H9 (cell line): ENCODE data around the gene PAMR1. TPM values are rescaled to one million over a fixed set of nuclear protein-coding genes. Genes with fewer than 3 reads are reported as not detected.

Experiments
- DNase-seq: peaks from one replicate; pipeline ENCODE4 v3.0.0-alpha.2; 2017
- H2AFZ ChIP-seq: one replicate; pipeline ENCODE4 v1.6.1; 2013; ENCODE audit warnings: mild to moderate bottlenecking, low read length, control low read depth, moderate library complexity
- H2AK5ac ChIP-seq: 2 replicates; pipeline ENCODE4 v1.6.1; 2013; ENCODE audit warnings: low read length, control low read depth, mixed read lengths; ENCODE audit not compliant: insufficient read length
- H2BK120ac ChIP-seq: one replicate; pipeline ENCODE4 v1.6.1; 2013; ENCODE audit warnings: low read depth, mild to moderate bottlenecking, low read length, control low read depth, inconsistent platforms; ENCODE audit not compliant: poor library complexity, severe bottlenecking
- H2BK12ac ChIP-seq: 2 replicates; pipeline ENCODE4 v1.6.1; 2013; ENCODE audit warnings: low read length, control low read depth, mixed read lengths, low read depth; ENCODE audit not compliant: insufficient read length
- H2BK15ac ChIP-seq: 2 replicates; pipeline ENCODE4 v1.6.1; 2013; ENCODE audit warnings: low read depth, low read length, control low read depth
- H2BK20ac ChIP-seq: one replicate; pipeline ENCODE4 v1.6.1; 2013; ENCODE audit warnings: low read depth, mild to moderate bottlenecking, low read length, control low read depth, inconsistent platforms; ENCODE audit not compliant: poor library complexity, severe bottlenecking
- H2BK5ac ChIP-seq: 2 replicates; pipeline ENCODE4 v1.6.1; 2013; ENCODE audit warnings: low read length, control low read depth, mixed read lengths; ENCODE audit not compliant: insufficient read length
- H3K14ac ChIP-seq: 2 replicates; pipeline ENCODE4 v1.6.1; 2013; ENCODE audit warnings: low read length, control low read depth; ENCODE audit not compliant: insufficient read depth
- H3K18ac ChIP-seq: 2 replicates; pipeline ENCODE4 v1.6.1; 2013; ENCODE audit warnings: low read depth, mild to moderate bottlenecking, mixed read lengths, low read length, control low read depth; ENCODE audit not compliant: insufficient read length
- H3K23ac ChIP-seq: 2 replicates; pipeline ENCODE4 v1.6.1; 2013; ENCODE audit warnings: low read length, control low read depth, mixed read lengths, low read depth; ENCODE audit not compliant: insufficient read length
- H3K23me2 ChIP-seq: 2 replicates; pipeline ENCODE4 v1.6.1; 2013; ENCODE audit warnings: low read depth, mild to moderate bottlenecking, mixed read lengths, low read length, control low read depth; ENCODE audit not compliant: insufficient read length, poor library complexity, severe bottlenecking
- H3K27ac ChIP-seq: 2 replicates; pipeline ENCODE4 v1.5.1; 2013; ENCODE audit warnings: low read length, control low read depth, mixed read lengths, low read depth; ENCODE audit not compliant: insufficient read length
- H3K27me3 ChIP-seq: 2 replicates; pipeline ENCODE4 v1.6.1; 2013; ENCODE audit warnings: low read length, control low read depth, inconsistent platforms; ENCODE audit not compliant: insufficient read depth
- H3K4ac ChIP-seq: 2 replicates; pipeline ENCODE4 v1.6.1; 2013; ENCODE audit warnings: low read depth, mild to moderate bottlenecking, control low read depth, inconsistent platforms, low read length, moderate library complexity
- H3K4me1 ChIP-seq: 2 replicates; pipeline ENCODE4 v1.6.1; 2013; ENCODE audit warnings: low read length, control low read depth, inconsistent platforms; ENCODE audit not compliant: insufficient read depth
- H3K4me2 ChIP-seq: 2 replicates; pipeline ENCODE4 v1.6.1; 2013; ENCODE audit warnings: low read length, control low read depth, mixed read lengths; ENCODE audit not compliant: insufficient read length, insufficient read depth
- H3K56ac ChIP-seq: 2 replicates; pipeline ENCODE4 v1.6.1; 2013; ENCODE audit warnings: low read depth, mild to moderate bottlenecking, mixed read lengths, low read length, control low read depth; ENCODE audit not compliant: insufficient read length
- H3K79me1 ChIP-seq: 2 replicates; pipeline ENCODE4 v1.6.1; 2013; ENCODE audit warnings: low read depth, mild to moderate bottlenecking, moderate library complexity, low read length, control low read depth, inconsistent platforms; ENCODE audit not compliant: insufficient read depth, poor library complexity, severe bottlenecking
- H3K79me2 ChIP-seq: 2 replicates; pipeline ENCODE4 v1.6.1; 2013; ENCODE audit warnings: low read length, control low read depth, inconsistent platforms; ENCODE audit not compliant: insufficient read depth
- H3K9ac ChIP-seq: 2 replicates; pipeline ENCODE4 v1.6.1; 2013; ENCODE audit warnings: low read length, control low read depth, mixed read lengths; ENCODE audit not compliant: insufficient read length; ENCODE audit errors: extremely low read depth
- H3K9me3 ChIP-seq: one replicate; pipeline ENCODE4 v1.6.1; 2013; ENCODE audit warnings: low read depth, low read length, inconsistent platforms; ENCODE audit not compliant: control insufficient read depth
- H3T11ph ChIP-seq: one replicate; pipeline ENCODE4 v1.6.1; 2013; ENCODE audit warnings: mild to moderate bottlenecking, low read length, control low read depth, inconsistent platforms
- H4K20me1 ChIP-seq: one replicate; pipeline ENCODE4 v1.6.1; 2013; ENCODE audit not compliant: control insufficient read depth, insufficient read length, insufficient read depth
- H4K5ac ChIP-seq: 2 replicates; pipeline ENCODE4 v1.6.1; 2013; ENCODE audit warnings: low read depth, mild to moderate bottlenecking, mixed read lengths, low read length, control low read depth; ENCODE audit not compliant: insufficient read length
- H4K8ac ChIP-seq: replicated peaks from 2 replicates; pipeline ENCODE4 v1.6.1; 2013; ENCODE audit warnings: low read length, control low read depth, mixed read lengths, low read depth; ENCODE audit not compliant: insufficient read length
- H4K91ac ChIP-seq: 2 replicates; pipeline ENCODE4 v1.6.1; 2013; ENCODE audit warnings: low read depth, mild to moderate bottlenecking, moderate library complexity, mixed read lengths, low read length, control low read depth; ENCODE audit not compliant: insufficient read length
- H3K27ac Mint-ChIP-seq, 3 experiments: 2 replicates in 2 of 3; 3 replicates in 1 of 3; pipeline ENCODE4 v1.8.0; 2020 to 2021; ENCODE audit warnings: mixed read lengths in 3 of 3, mild to moderate bottlenecking in 1 of 3, moderate library complexity in 1 of 3
- H3K27me3 Mint-ChIP-seq: 2 replicates; pipeline ENCODE4 v1.8.0; 2021; ENCODE audit warnings: low read depth, mild to moderate bottlenecking, moderate library complexity, mixed read lengths
- H3K36me3 Mint-ChIP-seq, 3 experiments: 2 replicates in 2 of 3; 3 replicates in 1 of 3; pipeline ENCODE4 v1.8.0; 2020 to 2021; ENCODE audit warnings: low read depth in 3 of 3, mixed read lengths in 3 of 3; ENCODE audit not compliant: insufficient read depth in 1 of 3
- H3K4me1 Mint-ChIP-seq, 2 experiments: 2 replicates each; pipeline ENCODE4 v1.8.0; 2020; ENCODE audit warnings: mixed read lengths in 2 of 2
- H3K4me3 Mint-ChIP-seq, 2 experiments: 2 replicates in 1 of 2; 3 replicates in 1 of 2; pipeline ENCODE4 v1.8.0; 2020 to 2021; ENCODE audit warnings: mild to moderate bottlenecking in 2 of 2, mixed read lengths in 2 of 2, moderate library complexity in 1 of 2
- H3K9me3 Mint-ChIP-seq, 2 experiments: 2 replicates in 1 of 2; 3 replicates in 1 of 2; pipeline ENCODE4 v1.8.0; 2020; ENCODE audit warnings: mild to moderate bottlenecking in 2 of 2, mixed read lengths in 2 of 2, moderate library complexity in 1 of 2
- CTCF ChIP-seq: fragments of 200-600 bp; sonication (generic); conservative IDR thresholded peaks from 3 replicates; pipeline ENCODE4 v1.8.0; 2021; ENCODE audit warnings: antibody characterized with exemption, mild to moderate bottlenecking
- WGBS: extraction: QIAGEN DNeasy Blood & Tissue Kit; methylation state at CpG from one replicate; pipeline ENCODE4 v1.1.7; 2013; ENCODE audit warnings: missing lambda C conversion rate, low lambda C conversion rate, mixed read lengths; ENCODE audit not compliant: insufficient read length; ENCODE audit errors: extremely low coverage; 5-methylcytosine and 5-hydroxymethylcytosine counted together
- total RNA-seq: library from RNA; stranded (reverse); gene quantifications from 2 replicates; pipeline ENCODE4 v1.2.1, GENCODE V29; 2021

PAMR1 gene
- total RNA-seq, 1 experiment from 2014 or later = 2.4 TPM

- Mint-ChIP-seq H3K4me3 (no peak overlapping the region), H3K4me1 (peaks cover 22 to 24% of the 10 kb centered on the region in 2 experiments), H3K36me3 (no peaks in the 10 kb centered on the region), H3K9me3 (no peaks in the 10 kb centered on the region), H3K27ac (no peak overlapping the region), H3K27me3 (peaks cover 17% of the 10 kb centered on the region)
- Histone ChIP-seq H4K91ac (no peak overlapping the region), H3K23ac (no peak overlapping the region), H2BK5ac (no peak overlapping the region), H3K79me2 (no peaks in the 10 kb centered on the region), H3K79me1 (no peaks in the 10 kb centered on the region), H3K4me2 (no peak overlapping the region), H2AK5ac (no peak overlapping the region), H3K18ac (no peak overlapping the region), H3K4me1 (no peaks in the 10 kb centered on the region; the same call in 1 of the 2 replicates), H2BK120ac (no peak overlapping the region), H3K9me3 (no peaks in the 10 kb centered on the region), H4K20me1 (no peaks in the 10 kb centered on the region), H2AFZ (no peak overlapping the region), H3K56ac (no peak overlapping the region), H3T11ph (no peak overlapping the region), H2BK12ac (no peak overlapping the region), H3K23me2 (no peaks in the 10 kb centered on the region), H4K8ac (no peak overlapping the region), H2BK20ac (no peak overlapping the region), H4K5ac (no peak overlapping the region), H3K27ac (no peak overlapping the region), H3K9ac (no peak overlapping the region), H3K14ac (no peak overlapping the region), H3K4ac (no peak overlapping the region), H2BK15ac (no peak overlapping the region), H3K27me3 (no peaks in the 10 kb centered on the region; the same call in 1 of the 2 replicates)
- DNase-seq = no peak
- TF ChIP-seq CTCF = no peak
- WGBS = no CpG with 5 or more reads among the region's 3 CpGs
Observed at GRCh38 chr11:35515224-35515623, 10.2 kb downstream of the PAMR1 start.
